ENCODE results near the gene APCS.

The APCS gene

DNA sequence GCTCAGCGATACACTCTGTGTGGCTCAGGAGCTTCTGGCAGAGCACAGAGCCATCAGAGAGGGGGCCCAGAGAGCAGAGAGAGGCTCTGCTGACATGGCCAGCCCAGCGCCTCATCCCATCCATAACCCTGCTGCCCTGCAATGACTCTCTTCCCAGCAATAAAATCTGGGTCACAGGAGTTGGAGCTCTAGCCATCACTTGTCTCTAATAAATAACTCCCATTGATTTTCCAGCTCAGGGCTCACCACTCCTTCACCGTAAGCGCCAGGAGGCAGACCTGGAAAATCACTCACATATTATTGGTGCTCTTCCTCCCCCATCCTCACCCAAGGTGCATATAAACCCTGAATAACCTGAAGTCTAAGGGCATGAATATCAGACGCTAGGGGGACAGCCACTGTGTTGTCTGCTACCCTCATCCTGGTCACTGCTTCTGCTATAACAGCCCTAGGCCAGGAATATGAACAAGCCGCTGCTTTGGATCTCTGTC is at the start of gene APCS:
TSS of gene APCS (plus strand) at position 366 of the 491 bp plus-strand sequence. CDS start at position 462, 96 bp downstream.
- no peak for DNase-seq (ENCODE audit: low read depth)

DNA sequence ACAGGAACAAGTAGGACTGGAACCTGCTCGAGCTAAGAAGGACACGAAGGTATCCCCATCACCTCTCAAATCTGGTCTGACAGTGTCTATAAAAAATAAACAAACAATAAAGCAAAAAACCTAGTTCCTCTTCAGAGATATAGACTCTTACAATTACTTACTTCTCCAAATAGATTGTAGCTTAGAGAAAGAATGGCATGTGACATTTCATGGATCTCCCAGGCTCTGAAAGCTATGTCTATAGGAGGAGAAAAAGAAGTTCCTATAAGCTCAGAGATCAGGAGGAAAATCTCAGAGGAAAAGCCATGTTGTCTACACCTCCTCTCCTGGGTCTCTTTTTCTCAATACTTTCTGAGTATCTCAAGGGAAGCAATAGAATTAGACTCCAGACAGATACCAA is 39.5 kb upstream of the APCS start:
- no peak for DNase-seq (ENCODE audit: low read depth)

DNA sequence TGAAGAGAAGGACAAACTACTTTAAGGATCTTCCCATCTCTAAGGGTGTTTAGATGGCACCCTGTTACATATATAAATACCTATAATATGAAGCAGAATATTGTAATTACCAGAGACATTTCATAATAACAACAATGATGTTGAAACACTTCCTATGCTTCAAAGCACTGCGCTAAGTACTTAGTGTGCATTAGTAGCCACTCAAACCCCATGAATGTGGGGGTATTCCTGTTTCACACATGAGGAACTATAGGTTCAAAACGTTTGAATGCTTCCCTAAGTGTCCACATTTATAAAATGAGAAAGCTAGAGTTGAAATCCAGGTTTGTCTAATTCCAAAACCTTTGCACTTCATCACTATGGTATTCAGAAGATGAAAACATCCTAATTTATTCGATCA is 33.4 kb upstream of the APCS start:
- DNase-seq (ENCODE audit: low read depth), result no peak

DNA sequence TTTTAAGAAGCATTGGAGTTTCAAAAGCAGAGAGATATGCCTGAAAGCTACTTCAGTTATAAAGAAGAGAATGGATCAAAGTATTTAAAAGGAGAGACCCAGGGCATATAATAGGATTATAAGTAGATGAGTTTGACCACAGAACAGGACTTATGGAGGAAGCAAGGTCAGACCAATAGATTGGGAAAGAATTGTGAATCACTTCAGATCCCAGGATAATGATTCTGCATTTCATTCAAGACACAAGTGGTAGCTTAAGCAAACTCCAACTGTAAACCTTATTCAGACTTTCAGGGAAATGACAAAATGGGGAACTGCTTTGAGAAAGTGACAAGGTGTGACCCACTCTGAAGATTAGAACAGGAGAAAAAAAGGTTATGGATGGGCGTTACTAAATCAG is 32.9 kb upstream of the APCS start:
- DNase-seq (ENCODE audit: low read depth), result no peak

DNA sequence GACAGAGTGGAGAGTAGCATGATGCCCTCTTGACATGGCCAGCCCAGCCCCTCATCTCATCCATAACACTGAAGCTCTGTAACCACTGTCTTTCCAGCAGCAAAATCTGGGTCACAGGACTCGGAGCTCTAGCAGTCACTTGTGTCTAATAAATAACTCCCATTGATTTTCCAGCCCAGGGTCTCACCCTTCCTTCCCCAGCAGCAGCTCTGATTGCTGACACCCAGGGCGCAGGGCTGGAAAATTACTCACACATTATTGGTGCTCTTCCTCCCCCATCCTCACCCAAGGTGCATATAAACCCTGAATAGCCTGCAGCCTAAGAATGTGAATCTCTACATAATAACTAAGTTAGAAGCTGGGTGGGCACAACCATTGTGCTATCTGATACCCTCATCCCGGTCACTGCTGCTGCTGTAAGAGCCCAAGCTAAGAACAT is 30.7 kb upstream of the APCS start:
- no peak for DNase-seq (ENCODE audit: low read depth)

DNA sequence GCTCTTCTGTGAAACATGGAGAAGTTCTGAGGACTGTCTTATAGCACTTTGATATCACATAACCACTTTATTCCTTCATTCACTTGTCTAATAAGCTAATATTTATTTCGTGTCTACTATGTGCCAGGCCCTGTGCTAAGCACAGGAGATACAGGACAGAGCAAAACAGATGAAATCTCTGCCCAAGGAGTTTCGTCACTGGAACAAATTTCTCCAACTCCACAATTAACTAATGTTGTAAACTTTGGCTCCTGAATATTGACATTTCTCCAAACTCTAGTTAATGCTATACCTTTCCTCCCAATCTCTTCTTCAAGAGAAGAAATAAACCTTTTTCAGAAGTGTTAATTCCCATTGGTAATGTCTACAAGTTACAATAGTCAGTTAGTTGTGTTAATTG is 27.0 kb upstream of the APCS start:
- DNase-seq (ENCODE audit: low read depth), result no peak

DNA sequence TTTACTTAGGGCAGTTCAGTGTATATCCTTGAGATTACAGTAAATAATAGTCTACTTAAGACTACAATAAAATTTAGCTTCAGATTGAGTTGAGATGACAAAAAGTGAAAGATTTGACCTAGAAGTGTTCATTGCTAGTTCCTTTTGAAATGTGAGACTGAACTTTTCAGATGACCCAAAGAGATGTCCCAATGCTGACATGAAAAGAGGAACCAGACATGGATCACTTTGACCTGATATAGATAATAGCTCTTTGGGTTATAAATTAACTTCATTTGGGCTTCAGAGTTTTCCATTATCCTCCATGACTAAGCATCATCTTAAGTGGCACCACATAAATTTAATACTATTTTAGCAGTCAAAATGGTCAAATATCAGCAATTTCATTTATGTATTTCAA is 26.1 kb upstream of the APCS start:
- DNase-seq (ENCODE audit: low read depth), result no peak

DNA sequence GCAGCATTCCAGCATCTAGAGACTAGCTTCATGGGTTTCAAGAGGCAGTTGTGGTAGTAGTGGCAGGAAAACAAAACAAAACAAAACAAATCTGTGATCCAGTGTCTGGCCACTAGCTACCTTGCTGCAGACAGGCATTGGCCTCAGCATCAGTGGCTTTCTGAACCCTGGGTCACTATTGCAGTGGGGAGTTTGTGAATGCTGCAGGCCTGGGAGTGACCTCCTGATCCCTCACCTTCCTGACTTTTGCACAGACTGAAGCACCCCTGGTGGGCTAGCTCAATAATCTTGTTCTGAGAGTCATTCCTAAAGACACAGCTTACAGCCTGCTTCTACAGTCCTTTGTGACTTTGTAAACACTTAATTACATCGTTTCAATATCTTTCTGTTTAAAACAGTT is 24.9 kb upstream of the APCS start:
- no peak for DNase-seq (ENCODE audit: low read depth)

GRCh38 chr1:159577446-159577845 is 10.2 kb upstream of the APCS start:
- no peak for DNase-seq (ENCODE audit: low read depth)

- no peak for DNase-seq (ENCODE audit: low read depth)
These were observed 7.3 kb upstream of the APCS start for GRCh38 chr1:159580340-159580739.

GRCh38 chr1:159581422-159581821 is 6.2 kb upstream of the APCS start:
- DNase-seq (ENCODE audit: low read depth), result no peak

DNA sequence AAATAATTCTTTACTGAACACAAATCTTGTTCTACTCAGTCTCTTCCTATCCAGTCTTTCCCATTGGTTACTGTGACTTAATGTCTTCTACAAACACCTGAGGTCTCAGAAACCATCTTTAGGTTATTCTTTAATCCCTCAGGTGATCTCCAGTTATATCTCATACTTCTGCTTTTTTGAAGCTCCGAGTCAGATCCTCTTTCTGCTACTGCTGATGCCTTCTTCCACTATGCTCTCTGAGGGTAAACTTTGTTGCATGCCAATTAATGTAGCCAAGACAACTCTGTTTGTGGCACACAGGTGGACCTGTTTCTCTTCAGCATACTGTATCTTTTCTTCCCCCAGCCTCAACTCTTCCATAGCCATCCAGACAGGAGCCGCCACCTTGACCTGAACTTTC is 3.1 kb upstream of the APCS start:
- DNase-seq (ENCODE audit: low read depth), result no peak

- no peak for DNase-seq (ENCODE audit: low read depth)
These were observed 4.4 kb downstream of the APCS start for GRCh38 chr1:159591981-159592380.

DNA sequence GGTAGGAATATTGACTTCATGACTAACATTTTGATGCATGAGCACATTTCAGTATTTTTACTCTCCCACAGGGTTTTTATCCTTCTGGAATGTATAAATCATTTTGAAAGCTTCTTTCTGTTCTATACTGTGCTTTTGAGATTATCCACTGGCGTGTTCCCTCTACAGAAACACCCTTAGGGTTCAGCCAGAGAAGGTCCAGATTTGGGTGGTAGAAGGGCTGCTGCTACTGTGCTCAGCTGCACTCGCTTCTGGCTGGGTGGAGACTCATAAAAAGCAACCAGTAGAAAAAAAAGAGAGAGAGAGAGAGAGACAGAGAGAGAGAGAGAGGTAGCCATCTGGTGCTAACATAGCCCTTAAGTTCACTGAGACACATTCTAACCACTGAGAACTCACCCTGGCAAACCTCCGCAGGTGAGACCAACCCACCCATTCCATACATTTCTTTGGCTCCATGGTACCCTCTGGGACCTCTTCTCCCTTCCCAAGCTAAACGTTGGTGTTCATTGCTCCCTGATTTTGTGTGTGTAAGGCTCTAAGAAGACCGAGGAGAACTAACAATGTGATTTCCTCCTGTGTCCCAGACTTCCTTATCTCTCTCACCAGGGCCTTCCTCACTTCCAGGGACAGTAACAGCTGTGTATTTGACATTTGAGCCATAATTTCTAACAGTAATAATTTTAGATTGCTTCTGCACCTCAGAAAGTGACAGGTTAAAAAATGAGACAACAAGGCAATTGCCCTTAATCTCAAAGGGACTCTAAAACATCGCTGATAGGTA is 7.2 kb downstream of the APCS start:
- no peak for DNase-seq (ENCODE audit: low read depth)

DNA sequence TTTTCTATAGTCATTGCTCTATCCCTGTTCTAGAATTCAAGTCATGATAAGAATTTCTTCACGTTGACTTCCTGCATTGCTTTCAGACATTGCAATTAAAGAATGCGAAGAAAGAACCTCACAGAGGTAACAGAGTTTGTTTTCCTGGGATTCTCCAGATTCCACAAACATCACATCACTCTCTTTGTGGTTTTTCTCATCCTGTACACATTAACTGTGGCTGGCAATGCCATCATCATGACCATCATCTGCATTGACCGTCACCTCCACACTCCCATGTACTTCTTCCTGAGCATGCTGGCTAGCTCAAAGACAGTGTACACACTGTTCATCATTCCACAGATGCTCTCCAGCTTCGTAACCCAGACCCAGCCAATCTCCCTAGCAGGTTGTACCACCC is 10.6 kb downstream of the APCS start:
- DNase-seq (ENCODE audit: low read depth), result peak; percentile 95

- no peak for DNase-seq (ENCODE audit: low read depth)
These were observed 13.3 kb downstream of the APCS start for GRCh38 chr1:159600894-159601293.

- DNase-seq (ENCODE audit: low read depth), result no peak
These were observed 14.9 kb downstream of the APCS start for GRCh38 chr1:159602501-159602999.

DNA sequence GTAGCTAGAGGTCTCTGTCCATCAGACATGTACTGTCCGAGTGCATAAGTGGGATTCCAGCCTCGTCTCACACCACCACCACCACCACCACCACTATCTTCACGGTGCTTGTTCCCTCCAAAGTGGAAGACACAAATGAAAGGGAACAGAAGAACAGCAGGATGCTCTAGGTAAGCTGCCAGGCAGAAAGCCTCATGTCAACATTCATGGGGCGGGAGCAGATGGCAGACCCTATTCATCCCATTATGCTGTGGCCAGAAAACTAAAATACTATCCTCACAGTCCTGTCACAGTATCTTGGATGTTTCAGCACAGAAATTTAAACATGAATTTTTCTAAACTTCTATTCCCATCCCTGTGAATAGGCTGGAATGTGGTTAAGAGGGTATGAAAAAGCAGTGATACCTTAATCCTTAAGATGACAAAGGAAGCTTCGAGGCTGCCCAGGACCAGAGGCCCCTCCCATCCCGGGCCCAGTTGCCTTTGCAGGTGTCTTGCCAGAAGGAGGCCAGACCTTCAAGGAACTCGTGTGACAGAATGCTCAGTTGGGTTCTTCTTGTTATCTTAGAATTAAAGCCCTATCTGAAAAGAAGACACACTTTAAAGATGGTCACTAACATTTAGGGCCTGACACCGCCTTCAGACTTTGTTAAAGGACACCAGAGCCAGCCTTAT is 24.7 kb downstream of the APCS start:
- DNase-seq (ENCODE audit: low read depth), result no peak

GRCh38 chr1:159632922-159633321 is 45.3 kb downstream of the APCS start:
- DNase-seq (ENCODE audit: low read depth), result no peak
